Retinal pigment epithelial cell (primary cell): Measurements from ENCODE around the gene EXOC2.
"Not testable (repeated sequence)": the region's sequence is repeated elsewhere in the genome, so short reads cannot be mapped to it uniquely, and the experiment has no call there.

Experiments used
- DNase-seq: peaks from one replicate; pipeline ENCODE4 v3.0.0-alpha.2; 2010; ENCODE audit warnings: low read depth
- H3K4me3 ChIP-seq: 2 replicates; pipeline ENCODE4 v1.5.1; 2011; ENCODE audit warnings: mild to moderate bottlenecking, low read length, control low read depth, moderate library complexity
- CTCF ChIP-seq: conservative IDR thresholded peaks from 2 replicates; pipeline ENCODE4 v1.5.1; 2011; ENCODE audit warnings: low read depth, low read length, control low read depth, inconsistent platforms

Gene EXOC2

GRCh38 chr6:703552-703951, 10.6 kb upstream of the EXOC2 start:
- TF ChIP-seq CTCF = no peak
- H3K4me3 ChIP-seq = no peak overlapping the region
- no peak for DNase-seq

DNA sequence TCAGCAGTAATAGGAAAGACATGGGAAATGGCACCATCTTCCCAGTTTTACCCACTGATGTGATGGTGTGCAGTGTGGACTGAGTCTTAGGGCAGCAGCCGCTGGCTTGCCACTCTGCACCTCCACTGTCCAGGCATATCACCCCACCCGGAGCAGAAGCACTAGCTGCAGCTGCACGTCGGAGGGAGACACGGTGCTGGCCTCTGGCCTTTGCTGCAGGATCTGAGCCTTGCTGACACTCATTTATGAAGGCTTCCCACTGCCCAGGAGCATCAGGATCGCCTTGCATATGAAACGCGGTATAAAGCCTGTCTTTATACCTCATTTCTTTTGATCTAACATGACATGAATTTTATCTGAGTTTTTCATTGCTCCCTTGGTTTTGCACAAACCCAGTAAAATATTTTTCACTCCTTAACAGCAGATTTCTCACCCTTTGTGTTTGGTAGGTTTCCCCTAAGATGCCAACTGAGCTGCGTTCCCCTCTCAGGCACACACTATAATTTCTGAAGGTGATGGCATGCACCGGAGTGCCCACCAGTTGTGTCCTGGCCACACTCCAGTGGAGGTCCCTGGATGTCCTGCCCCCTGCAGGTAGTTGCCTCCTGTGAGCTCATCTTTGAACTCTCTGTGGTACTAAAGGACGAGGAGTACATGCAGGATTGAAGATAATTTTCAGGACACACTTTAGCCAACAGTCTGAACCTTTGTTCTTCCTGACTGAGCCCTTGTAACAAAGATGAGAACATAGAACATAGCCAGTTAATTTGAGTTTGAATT, 9.0 kb upstream of the EXOC2 start:
- peak; percentile 32 for TF ChIP-seq CTCF
- DNase-seq = no peak
- H3K4me3 ChIP-seq = no peak overlapping the region

- TF ChIP-seq CTCF = no peak
- H3K4me3 ChIP-seq = no peak overlapping the region
- DNase-seq = no peak
Observed at GRCh38 chr6:701215-701614, 8.3 kb upstream of the EXOC2 start.

DNA sequence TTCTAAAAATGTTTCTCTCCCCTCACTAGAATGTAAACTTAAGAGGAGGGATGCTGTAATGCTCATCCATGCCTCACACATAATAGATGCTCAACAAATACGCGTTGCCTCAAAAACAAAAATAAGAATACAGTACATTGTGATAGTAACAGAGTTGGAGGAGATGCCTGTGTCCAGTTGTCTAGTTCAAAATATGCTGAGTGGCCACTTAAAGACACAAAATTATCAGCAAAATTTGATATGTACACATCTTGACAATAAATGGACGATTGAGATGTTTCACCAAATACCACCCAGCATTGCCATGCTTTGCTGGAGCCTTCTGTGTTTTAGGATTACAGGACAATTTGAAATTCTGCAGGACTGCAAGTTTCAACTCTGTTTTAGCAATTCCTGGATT, 7.6 kb upstream of the EXOC2 start:
- no peak overlapping the region for H3K4me3 ChIP-seq
- DNase-seq = no peak
- no peak for TF ChIP-seq CTCF

DNA sequence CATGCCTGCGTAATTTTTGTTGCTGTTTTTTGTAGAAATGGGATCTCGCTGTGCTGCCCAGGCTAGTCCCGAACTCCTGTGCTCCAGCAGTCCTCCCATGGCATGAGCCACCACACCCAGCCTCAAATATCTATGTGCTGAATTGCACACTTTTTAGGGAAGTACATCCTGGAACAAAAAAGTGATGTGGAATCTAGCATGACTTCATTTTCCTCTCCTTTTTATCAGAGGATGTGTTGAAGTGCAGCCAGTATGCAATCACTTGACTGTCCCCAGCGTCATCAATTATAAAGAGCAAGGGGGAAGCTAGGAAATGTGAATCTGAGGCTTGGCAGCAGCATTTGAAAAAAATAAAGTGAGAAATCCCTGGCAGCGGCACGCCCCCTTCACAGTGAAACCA, 6.4 kb upstream of the EXOC2 start:
- DNase-seq = no peak

GRCh38 chr6:694431-695126, 1.6 kb upstream of the EXOC2 start:
- not testable (repeated sequence) for DNase-seq

More for the DNA sequence above, 6.4 kb upstream of the EXOC2 start:
- TF ChIP-seq CTCF = no peak
- H3K4me3 ChIP-seq = no peak overlapping the region

GRCh38 chr6:693723-694009, 727 bp upstream of the EXOC2 start:
- H3K4me3 ChIP-seq = peak overlapping the region; percentile 91
- TF ChIP-seq CTCF = no peak
- no peak for DNase-seq

More at GRCh38 chr6:694431-695126, 1.6 kb upstream of the EXOC2 start:
- not testable (repeated sequence) for H3K4me3 ChIP-seq
